Gastrocnemius medialis (tissue), 4 donors: ENCODE measurements around the gene PTCHD4.

Source experiments
- POLR2A ChIP-seq, 2 donors: fragments of 450-650 bp; IDR thresholded peaks; one replicate each; pipeline ENCODE4 v1.6.1; 2017; ENCODE audit warnings: antibody characterized with exemption in 2 of 2, mild to moderate bottlenecking in 2 of 2, moderate library complexity in 2 of 2
- TF ChIP-seq, protein P1 (sequence below), 5 experiments: fragments of 450-650 bp in 3 of 5; fragments of 200-600 bp in 2 of 5; sonication (generic) in 2 of 5; IDR thresholded peaks in 4 of 5; conservative IDR thresholded peaks in 1 of 5; 1 replicate in 4 of 5; 2 replicates in 1 of 5; pipeline ENCODE4 v1.5.1; 2016 to 2019; ENCODE audit warnings: antibody characterized with exemption in 5 of 5, mild to moderate bottlenecking in 3 of 5, moderate library complexity in 3 of 5

DNA sequence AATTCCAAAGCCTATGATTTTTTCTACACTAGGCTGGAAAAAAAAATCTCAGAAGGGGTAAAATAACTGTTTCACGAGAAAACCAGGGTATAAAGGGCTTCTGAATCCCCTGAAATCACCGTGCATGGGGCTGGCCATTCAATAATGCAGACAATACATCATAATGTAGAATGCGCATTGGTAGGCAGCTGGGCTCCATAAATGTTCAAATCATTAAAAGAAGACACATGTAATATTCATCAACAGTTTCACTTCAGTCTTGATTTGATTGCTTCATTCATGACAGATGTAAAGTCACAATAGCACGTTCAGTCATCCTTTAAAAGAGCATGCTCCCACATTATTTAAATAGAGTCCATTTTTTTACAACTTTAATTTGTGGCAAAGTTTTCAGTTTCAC, 20.5 kb downstream of the PTCHD4 start:
- TF ChIP-seq, protein P1, sequence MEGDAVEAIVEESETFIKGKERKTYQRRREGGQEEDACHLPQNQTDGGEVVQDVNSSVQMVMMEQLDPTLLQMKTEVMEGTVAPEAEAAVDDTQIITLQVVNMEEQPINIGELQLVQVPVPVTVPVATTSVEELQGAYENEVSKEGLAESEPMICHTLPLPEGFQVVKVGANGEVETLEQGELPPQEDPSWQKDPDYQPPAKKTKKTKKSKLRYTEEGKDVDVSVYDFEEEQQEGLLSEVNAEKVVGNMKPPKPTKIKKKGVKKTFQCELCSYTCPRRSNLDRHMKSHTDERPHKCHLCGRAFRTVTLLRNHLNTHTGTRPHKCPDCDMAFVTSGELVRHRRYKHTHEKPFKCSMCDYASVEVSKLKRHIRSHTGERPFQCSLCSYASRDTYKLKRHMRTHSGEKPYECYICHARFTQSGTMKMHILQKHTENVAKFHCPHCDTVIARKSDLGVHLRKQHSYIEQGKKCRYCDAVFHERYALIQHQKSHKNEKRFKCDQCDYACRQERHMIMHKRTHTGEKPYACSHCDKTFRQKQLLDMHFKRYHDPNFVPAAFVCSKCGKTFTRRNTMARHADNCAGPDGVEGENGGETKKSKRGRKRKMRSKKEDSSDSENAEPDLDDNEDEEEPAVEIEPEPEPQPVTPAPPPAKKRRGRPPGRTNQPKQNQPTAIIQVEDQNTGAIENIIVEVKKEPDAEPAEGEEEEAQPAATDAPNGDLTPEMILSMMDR (IDR thresholded peaks at IDR 0.05 in 4 of 5, conservative IDR thresholded peaks at IDR 0.05 in 1 of 5), result no peak
- no peak for TF ChIP-seq POLR2A (IDR thresholded peaks at IDR 0.05)
